HG02885 (cell line): Measurements from ENCODE around the gene TMEM14A.

Experiments used
- ATAC-seq: cut with Tn5 transposase; IDR thresholded peaks from one replicate; pipeline ENCODE4 v1.9.1; 2021; ENCODE audit warnings: mild to moderate bottlenecking; ENCODE audit not compliant: unreplicated experiment, poor library complexity

TMEM14A gene

DNA sequence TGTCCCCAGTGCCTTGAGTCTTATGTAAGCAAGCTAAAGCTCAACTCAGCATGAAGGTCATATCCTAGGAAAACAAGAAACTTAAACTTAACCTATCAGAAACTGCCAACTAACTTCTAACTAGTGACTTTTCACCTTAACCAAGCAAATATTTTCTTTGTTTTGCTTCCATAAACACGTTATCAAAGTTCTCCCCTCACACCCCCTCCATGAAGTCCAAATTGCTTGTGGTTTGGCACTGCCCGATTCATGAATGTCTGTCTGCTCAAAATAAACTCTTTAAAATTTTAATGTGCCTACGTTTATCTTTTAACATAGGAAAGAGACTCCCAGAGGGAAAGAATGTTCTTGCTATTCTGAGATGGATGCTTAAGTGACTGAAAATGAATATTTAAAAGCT, 57.5 kb downstream of the TMEM14A start:
- no peak for ATAC-seq

DNA sequence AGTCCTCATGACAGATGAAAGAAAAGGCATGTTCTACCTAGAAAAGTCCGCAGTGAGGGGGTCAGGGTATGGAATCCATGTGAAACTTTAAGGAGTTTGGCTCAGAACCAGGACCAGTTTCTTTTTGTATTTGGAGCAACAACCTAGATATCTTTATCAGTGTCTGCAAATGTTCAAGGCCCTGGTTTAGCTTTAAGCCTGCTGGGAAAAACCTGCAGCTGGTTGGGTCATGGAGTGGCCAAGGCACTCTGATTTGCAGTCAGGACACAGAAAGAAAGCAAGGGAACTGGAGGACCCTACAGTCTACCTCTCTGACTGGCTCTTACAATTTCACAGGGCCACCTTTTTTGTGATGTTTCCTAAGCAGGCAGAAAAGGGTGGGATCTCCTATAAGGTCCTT, 58.7 kb downstream of the TMEM14A start:
- no peak for ATAC-seq

DNA sequence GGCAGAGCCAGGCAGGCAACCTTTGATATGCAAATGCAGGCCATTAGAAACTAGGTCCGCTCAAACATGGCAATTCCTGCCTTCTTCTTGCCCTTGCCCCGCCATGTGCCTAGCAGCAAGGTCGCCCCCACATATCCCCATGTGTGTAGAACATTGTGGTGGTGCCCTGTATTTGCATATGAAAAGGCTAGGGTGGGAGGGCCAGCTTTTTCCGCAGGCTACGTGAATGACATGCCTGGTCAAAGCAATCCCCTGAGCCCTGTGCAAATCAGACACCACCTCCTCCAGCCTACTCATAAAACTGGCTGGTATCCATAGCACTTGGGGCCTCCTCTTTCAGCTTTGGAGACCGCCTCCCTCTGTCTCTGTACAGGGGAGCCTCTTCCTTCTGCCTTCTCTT, 60.8 kb downstream of the TMEM14A start:
- ATAC-seq = no peak

DNA sequence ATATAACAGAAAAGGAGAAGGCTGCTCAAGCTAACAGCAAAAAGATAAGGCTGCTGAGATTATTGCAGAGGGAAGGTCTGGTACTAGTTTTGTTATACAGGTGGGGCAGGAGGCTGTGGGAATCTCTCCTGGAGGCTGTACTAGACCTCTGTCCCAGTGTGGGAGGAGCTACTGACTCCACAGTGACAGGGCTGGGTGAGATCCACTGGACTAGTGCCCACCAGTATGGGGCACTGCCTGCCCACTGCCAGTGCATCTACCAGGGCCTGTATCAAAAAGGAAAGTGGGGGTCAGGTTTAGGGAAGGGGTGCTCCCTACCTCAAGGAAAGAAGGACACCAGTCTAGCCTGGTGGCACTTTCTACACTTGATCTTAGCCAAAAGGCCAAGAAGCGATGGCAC, 62.3 kb downstream of the TMEM14A start:
- ATAC-seq = no peak

DNA sequence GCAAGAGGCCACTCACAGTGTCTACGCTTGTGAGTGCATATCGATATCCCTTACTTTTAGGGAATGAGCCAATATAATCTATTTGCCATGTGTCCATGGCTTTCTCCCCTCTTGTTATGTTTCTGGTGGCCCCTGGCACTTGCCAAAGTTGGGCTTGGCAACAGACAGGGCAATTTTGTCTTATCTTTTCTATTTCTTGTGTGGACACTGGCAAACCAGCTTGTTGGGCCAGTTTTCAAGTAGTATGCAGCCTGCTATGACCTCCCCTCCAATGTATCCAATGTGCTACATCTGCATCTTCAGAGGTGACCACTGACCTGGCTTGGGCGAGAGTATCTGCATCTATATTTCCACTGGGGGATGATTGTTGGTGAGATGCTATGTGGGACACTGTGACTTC, 63.2 kb downstream of the TMEM14A start:
- ATAC-seq = no peak

DNA sequence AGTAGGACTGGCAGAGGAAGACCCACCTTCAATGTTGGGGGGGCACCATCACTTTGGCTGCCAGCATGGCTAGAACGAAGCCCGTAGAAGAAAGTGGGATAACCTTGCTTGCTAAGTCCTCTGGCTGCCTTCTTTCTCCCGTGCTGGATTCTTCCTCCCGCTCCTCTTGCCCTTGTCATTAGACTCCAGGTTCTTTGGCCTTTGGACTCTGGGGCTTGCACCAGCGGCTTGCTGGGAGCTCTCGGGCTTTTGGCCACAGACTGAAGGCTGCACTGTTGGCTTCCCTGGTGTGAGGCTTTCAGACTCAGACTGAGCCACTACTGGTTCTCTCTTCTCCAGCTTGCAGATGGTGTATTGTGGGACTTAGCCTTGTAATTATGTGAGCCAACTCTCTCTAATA, 64.2 kb downstream of the TMEM14A start:
- ATAC-seq = no peak

DNA sequence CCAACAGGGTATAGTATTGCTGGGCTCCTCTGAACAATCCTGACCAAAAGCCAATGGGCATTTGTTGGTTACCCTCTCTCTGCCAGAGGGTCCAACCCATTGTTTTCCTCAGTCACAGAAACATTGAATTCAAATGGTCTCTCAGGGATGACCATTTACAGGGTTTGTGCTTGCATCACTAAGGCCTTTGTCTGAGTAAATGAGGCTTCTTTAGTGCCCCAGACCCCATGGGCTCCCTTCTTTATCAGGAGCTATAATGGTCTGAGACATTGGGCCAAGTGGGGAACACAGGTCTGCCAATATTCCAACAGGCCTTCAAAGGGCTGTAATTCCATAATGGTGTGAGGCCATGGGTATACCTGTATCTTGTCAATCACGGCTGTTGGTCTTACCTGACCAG, 65.2 kb downstream of the TMEM14A start:
- no peak for ATAC-seq
